ENCODE measurements around the gene SOWAHD.
A peak's percentile ranks its signal among the peaks of the same experiment; 100 is the strongest.
"Not testable (repeated sequence)": the region's sequence is repeated elsewhere in the genome, so short reads cannot be mapped to it uniquely, and the experiment has no call there.

SOWAHD gene

DNA sequence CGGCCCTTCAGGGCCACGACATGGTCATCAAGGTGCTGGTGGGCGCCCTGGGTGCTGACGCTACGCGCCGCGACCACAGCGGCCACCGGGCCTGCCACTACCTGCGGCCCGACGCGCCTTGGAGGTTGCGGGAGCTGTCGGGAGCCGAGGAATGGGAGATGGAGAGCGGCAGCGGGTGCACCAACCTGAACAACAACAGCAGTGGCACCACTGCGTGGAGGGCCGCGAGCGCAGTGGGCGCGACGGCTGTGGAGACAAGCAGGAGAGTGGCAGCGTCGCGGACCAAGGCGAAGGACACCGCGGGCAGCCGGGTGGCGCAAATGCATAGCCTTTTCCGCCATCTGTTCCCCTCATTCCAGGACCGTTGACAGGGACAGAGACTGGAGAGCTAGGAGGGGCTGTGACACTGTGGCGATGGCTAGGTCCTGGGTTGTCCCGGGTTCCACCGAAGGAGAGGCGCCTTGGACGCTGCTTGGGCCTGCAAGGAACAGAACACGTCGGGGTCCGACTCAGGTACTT is 919 bp downstream of the SOWAHD start:
- no peak for FAIRE-seq

DNA sequence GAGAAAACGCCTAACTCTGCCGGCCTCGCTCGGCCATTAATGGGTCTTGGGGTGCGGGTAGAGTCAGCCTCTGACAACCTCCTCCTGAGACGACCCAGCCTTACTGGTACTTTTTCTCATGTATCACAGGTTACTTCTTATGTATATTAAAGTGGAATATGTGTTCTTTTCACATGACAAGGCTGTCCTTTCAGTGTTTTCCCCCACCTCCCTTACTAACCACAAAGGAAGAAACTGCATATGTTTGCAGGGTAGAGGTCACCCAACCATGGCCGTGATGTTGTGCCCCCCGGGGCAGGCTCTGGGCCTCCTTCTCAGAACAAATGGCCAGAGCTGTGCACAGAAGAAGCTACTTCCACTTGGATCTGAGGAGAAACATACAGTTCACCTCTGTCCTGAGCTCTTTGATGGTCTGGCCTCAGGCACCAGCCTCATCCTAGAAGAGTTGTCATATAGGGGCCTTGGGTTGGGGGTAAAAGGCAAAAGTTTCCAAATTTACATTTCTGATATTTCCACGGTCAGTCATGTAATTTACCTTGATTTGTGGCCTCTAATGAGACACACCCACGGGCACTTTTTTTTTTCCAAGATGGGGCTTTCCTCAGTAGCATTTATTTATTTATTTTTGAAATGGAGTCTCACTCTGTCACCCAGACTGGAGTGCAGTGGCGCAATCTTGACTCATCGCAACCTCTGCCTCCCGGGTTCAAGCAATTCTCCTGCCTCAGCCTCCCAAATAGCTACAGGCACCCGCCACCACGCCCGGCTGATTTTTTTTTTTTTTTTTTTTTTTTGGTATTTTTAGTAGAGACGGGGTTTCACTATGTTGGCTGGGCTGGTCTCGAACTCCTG is 1.9 kb downstream of the SOWAHD start:
- no peak for FAIRE-seq

DNA sequence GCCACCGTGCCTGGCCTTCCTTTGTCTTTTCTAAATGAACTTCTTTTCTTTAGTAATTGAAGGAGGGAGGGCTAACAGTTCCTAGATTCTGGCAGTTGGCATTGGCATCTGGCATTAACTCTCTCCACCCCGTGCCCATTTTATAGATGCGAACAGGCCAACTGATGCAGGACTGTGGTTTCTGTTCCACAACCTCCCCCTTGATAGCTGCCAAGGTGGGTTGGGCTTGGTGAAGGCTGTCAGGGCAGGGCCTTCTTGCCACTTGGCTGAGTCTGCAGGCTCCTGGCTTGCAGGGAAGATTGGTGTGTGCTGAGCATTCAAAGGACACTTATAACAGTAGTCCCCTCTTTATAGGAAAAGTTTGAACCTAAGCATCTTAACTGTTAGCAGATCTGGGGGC is 4.3 kb downstream of the SOWAHD start:
- FAIRE-seq: no peak

DNA sequence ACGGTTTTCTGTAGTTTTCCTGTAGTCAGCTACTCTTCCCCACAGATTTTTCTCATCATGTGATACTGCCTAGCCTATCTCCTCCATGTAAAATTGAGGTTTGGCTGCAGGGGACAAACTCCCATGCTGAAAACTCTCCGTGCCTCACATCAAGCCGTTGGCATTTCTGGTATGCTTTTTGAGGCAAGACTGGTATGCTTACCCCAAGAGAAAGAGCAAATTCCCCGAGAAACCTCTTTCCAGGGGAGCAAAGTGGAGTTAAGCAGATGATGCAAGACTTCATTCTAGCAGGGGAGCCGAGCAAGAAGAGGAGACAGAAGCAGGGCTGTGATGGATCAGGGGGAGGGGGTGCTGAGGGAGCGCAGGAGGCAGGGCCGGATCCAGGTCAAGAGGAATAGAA is 4.8 kb downstream of the SOWAHD start:
- peak; percentile 25 for FAIRE-seq

DNA sequence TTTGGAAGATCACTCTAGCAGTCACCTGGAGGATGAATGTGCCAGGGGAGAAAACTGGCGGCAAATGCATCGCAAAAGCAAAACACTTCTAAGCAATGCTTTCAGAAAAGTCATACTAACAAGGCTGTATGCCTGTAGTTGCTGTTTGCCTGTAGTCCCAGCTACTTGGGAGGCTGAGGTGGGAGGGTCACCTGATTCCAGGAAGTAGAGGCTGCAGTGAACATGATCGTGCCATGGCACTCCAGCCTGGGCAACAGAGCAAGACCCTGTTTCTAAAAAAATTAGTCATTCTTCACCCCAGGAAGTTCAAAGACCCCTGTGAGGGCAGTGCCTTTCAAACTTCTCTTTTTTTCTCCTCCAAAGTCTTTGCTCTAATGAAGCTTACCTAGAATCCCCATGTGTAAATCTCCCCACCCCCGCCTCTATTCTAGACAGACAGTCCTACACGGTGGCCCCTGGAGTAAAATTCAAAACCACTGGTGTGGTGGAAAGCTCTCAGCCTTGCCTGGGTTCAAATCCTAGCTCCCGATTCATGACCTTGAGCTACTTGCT is 5.5 kb downstream of the SOWAHD start:
- FAIRE-seq: no peak

DNA sequence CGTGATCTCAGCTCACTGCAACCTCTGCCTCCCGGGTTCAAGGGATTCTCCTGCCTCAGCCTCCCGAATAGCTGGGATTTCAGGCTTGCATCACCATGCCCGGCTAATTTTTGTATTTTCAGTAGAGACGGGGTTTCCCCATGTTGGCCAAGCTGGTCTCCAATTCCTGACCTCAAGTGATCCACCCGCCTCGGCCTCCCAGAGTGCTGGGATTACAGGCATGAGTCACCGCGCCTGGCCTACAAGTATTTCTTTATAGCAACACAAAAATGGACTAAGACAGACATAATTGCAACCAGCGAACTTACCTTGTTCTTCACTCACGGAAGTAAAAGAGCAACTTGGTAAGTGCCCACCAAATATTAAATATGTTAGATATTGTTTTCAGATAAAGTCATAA is 10.0 kb downstream of the SOWAHD start:
- FAIRE-seq: not testable (repeated sequence)

DNA sequence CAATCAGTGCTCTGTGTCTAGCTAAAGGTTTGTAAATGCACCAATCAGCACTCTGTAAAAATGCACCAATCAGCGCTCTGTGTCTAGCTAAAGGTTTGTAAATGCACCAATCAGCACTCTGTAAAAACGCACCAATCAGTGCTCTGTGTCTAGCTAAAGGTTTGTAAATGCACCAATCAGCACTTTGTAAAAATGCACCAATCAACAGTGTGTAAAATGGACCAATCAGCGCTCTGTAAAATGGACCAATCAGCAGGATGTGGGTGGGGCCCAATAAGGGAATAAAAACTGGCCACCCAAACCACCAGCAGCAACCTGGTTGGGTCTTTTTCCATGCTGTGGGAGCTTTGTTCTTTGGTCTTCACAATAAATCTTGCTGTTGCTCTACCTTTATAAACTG is 11.0 kb downstream of the SOWAHD start:
- not testable (repeated sequence) for FAIRE-seq

DNA sequence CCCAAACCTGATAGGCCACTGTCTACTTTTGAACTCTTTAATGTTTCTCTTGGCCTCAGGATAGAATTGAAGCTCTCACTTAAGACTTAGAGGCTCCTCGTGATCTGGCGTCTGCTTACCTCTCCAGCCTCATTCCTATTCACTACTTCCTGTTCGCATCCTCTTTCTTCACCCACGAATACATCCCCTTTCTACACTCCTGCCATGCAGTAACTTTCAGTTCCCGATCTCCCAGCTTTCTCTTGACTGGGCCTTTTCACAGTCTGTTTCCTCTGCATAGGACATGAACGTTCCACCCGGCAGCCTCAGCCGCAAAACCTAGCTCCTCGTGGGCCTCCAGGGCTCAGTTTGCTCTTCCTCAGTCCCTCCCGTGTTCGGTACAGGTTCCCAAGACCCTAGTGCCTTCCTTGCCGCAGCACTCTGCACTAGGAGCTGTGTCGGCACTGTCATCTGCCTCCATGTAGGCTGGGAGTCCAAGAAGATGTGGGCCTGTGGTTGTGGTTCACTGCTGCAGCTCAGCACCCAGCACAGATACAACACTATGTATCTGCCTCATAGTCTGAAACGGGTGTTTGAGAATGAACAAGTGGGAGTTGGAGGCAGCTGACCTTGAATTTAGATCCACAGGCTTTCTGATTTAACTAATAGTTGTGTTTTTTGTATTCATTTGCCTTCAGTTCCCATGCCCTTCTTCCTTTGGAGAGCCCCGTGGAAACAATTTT is 17.3 kb downstream of the SOWAHD start:
- no peak for FAIRE-seq

DNA sequence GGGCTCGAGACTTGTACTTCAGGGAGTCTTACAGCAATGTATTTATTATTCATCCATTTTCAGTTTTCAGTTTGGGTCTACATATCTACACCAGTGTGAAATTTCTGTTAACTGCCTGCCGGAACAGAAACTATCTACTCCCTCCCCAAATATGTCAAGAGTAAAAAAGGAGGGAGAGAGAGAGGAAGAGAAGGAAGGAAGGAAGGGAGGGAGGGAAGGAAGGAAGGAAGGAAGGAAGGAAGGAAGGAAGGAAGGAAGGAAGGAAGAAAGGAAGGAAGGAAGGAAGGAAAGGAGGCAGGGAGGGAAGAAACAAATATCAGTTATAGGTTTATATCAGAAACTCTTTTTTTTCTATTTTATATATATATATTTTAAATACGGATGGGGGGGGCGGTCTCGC is 20.4 kb downstream of the SOWAHD start:
- no peak for FAIRE-seq

DNA sequence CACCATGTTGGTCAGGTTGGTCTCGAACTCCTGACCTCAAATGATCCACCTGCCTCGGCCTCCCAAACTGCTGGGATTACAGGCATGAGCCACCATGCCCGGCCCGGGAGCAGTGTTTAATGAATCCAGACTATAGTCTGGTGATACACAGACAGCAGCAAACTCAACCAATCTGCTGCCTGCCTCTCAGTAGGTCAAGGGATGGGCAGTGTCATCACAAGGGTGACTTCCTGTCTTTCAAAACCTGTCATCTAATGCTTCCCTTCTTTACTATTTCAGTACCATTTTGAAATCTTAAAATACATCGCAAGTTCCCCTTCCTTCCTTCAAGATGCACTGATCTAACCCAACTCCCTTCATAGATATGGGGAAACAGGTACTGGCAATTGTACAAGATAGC is 24.6 kb downstream of the SOWAHD start:
- no peak for FAIRE-seq

DNA sequence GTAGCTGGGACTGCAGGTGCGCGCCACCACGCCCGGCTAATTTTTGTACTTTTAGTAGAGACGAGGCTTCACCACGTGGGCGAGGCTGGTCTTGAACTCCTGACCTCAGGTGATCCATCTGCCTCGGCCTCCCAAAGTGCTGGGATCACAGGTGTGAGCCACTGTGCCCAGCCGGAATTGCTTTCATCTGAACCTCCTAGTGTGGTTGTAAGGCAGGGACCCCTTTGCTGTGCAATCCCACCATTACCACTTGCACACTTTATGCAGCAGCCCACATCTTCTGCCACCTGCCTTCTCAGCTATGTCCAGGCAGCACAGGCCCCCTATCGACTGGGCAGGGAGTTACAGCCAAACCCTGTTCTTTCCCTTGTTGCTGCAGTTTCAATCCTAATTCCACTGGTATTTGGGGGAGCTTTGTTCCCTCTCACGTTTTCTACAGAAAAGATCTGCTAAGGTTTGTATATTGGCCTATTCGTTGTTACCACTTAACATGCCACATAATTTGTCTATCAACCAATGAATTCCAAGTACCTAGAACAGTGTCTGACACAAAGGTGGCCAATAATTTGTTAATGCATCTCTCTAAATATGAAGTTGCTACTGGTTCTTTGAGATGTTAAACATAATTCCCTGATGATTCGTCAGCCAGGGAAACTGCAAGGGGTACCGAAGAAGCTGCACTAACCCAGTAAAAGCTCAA is 26.5 kb downstream of the SOWAHD start:
- peak; percentile 52 for FAIRE-seq

DNA sequence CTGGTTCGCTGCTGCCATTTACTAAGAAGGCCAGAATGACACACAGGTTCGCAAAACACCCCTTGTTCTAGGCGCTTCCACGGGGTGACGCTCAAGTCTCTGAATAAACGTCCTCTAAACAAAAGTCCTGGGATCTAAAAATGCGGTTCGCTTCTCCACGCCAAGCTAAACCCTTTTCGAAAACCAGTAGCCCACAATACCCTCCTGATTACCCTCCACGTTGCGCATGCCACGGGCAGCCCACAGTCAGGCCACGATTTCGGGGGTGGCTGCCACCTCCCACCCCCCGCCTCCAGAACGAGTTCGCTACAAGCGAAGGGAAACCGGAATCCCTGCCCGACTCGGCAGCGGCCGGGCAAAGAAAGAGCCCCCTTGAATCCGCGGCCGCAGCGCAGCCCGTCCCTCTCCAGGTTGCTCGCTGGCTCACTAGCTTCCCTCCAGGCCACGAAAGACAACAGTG is 32.6 kb downstream of the SOWAHD start:
- no peak for FAIRE-seq

DNA sequence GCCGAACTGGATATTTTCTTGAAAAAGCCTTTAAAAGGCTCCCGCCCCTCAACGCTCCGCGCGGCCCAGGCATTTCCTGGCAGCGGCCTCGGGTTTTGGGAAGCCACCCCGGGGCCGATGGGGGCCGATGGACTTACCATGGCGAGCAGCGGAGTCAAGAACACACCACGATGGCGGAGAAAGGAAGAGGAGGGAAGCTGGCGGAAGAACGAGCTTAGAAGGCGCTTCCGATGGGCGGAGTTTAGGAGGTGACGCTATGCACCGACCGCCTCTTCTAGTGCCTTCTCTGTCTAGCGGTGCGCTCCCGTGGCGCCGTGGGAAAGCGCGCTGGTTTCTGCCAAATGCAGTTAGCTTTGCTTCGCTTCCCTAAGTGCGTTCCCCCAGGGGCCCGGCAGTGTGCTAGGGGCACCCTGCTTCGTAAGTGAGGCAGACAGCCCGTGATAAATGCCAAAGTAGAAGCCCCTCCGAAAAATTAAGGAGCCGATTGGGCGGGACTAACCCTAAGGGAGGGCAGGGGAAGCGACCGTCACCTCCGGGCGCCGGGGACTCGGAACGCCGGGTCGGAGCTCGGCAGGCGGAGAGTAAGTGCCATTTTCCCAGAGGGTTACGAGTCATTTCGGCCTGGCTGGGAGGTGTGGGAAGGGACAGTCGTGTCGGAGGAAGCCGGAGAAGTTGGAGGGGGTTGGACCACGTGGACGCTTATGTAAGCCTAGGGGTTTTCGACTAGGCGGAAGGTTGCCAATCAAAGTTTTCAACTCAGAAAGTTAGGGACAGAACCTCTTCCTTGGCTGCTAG is 33.2 kb downstream of the SOWAHD start, which contains the start of gene RPL39:
TSS of gene RPL39 (minus strand) at position 194 of the 795 bp plus-strand sequence. CDS start at position 140, 54 bp downstream.
- FAIRE-seq: peak; percentile 88

DNA sequence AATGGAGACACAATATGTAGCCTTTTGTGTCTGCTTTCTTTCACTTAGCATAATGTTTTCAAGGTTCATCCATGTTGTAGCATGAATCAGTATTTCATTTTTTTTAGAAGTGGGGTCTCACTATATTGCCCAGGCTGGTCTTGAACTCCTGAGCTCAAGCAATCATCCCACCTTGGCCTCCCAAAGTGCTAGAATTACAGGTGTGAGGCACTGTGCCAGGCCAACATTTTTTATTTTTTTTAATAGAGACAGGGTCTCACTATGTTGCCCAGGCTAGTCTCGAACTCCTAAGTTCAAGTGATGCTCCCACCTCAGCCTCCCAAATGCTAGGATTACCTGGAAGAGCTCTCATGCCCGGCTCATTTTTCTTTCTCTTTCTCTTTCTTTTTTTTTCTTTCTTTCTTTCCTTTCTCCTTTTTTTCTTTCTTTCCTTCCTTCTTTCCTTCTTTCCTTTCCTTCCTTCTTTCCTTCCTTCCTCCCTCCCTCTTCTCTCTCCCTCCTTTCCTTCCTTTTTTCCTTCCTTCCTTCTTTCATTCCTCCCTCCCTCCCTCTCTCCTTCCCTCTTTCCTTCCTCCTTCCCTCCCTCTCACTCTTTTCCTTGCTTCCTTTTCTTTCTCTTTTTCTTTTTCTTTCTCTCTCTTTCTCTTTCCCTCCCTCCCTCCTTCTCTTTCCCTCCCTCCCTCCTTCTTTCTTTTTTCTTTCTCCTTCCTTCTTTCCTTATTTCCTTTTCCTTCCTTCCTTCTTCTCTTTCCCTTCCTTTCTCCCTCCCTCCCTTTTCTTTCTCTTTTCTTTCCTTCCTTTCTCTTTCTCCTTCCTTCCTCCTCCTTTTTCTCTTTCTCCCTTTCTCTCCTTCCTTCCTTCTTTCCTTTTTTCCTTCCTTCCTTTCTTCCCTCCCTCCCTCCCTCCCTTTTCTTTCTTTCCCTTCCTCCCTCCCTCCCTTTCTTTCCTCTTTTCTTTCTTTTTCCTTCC is 43.1 kb downstream of the SOWAHD start:
- no peak for FAIRE-seq

DNA sequence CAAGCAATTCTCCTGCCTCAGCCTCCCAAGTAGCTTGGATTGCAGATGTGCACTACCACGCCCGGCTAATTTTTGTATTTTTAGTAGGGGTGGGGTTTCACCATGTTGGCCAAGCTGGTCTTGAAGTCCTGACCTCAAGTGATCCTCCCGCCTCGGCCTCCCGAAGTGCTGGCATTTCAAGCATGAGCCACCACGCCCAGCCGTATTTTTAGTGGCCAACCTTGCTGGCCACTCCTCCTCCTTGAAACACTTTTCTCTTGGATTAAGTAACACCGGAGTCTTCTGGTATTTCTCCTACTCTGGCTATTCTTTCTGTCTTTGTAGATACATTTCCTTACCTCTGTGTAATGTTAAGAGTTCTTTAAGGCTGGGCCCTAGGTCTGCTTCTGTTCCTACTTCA is 44.2 kb downstream of the SOWAHD start:
- no peak for FAIRE-seq

DNA sequence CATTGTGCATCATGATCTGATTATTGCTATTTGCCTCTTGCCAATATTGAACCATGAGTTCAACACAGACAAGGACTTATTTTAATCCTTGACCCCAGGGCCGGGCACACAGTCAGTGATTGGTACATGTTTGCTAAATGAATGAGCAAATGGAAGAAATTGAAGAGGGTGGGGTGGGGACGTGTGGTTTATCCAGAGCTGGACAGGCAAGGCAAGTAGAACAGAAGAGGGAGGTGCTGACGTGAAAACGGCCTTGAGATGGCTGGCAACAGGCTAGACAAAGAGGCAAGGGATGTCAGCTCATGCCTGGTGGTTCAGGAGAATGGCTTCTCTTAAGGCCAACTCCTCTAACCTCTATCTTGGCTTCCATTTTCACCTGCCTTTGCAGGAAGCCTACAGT is 50.1 kb downstream of the SOWAHD start:
- not testable (repeated sequence) for FAIRE-seq

DNA sequence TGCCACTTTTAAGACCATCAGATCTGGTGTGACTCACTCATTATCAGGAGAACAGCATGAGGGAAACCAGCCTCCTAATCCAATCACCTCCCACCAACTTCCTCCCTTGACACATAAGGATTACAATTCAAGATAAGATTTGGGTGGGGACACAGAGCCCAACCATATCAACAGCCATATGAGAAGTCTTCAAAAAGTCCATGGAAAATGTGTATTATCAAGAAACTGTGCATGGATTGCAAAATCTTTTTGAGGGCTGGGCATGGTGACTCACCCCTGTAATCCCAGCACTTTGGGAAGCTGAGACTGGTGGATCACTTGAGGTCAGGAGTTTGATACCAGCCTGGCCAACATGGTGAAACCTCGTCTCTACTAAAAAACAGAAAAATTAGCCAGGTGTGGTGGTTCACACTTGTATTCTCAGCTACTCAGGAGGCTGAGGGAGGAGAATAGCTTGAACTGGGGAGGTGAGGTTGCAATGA is 50.8 kb downstream of the SOWAHD start:
- FAIRE-seq: no peak
